H9 (cell line): ENCODE results near the gene TRPV5. TPM values are rescaled to one million over a fixed set of nuclear protein-coding genes. Genes with fewer than 3 reads are reported as not detected.

Source experiments
- DNase-seq: peaks from one replicate; pipeline ENCODE4 v3.0.0-alpha.2; 2017
- H2AFZ ChIP-seq: one replicate; pipeline ENCODE4 v1.6.1; 2013; ENCODE audit warnings: mild to moderate bottlenecking, low read length, control low read depth, moderate library complexity
- H2AK5ac ChIP-seq: 2 replicates; pipeline ENCODE4 v1.6.1; 2013; ENCODE audit warnings: low read length, control low read depth, mixed read lengths; ENCODE audit not compliant: insufficient read length
- H2BK120ac ChIP-seq: one replicate; pipeline ENCODE4 v1.6.1; 2013; ENCODE audit warnings: low read depth, mild to moderate bottlenecking, low read length, control low read depth, inconsistent platforms; ENCODE audit not compliant: poor library complexity, severe bottlenecking
- H2BK12ac ChIP-seq: 2 replicates; pipeline ENCODE4 v1.6.1; 2013; ENCODE audit warnings: low read length, control low read depth, mixed read lengths, low read depth; ENCODE audit not compliant: insufficient read length
- H2BK15ac ChIP-seq: 2 replicates; pipeline ENCODE4 v1.6.1; 2013; ENCODE audit warnings: low read depth, low read length, control low read depth
- H2BK20ac ChIP-seq: one replicate; pipeline ENCODE4 v1.6.1; 2013; ENCODE audit warnings: low read depth, mild to moderate bottlenecking, low read length, control low read depth, inconsistent platforms; ENCODE audit not compliant: poor library complexity, severe bottlenecking
- H2BK5ac ChIP-seq: 2 replicates; pipeline ENCODE4 v1.6.1; 2013; ENCODE audit warnings: low read length, control low read depth, mixed read lengths; ENCODE audit not compliant: insufficient read length
- H3K14ac ChIP-seq: 2 replicates; pipeline ENCODE4 v1.6.1; 2013; ENCODE audit warnings: low read length, control low read depth; ENCODE audit not compliant: insufficient read depth
- H3K18ac ChIP-seq: 2 replicates; pipeline ENCODE4 v1.6.1; 2013; ENCODE audit warnings: low read depth, mild to moderate bottlenecking, mixed read lengths, low read length, control low read depth; ENCODE audit not compliant: insufficient read length
- H3K23ac ChIP-seq: 2 replicates; pipeline ENCODE4 v1.6.1; 2013; ENCODE audit warnings: low read length, control low read depth, mixed read lengths, low read depth; ENCODE audit not compliant: insufficient read length
- H3K23me2 ChIP-seq: 2 replicates; pipeline ENCODE4 v1.6.1; 2013; ENCODE audit warnings: low read depth, mild to moderate bottlenecking, mixed read lengths, low read length, control low read depth; ENCODE audit not compliant: insufficient read length, poor library complexity, severe bottlenecking
- H3K27ac ChIP-seq: 2 replicates; pipeline ENCODE4 v1.5.1; 2013; ENCODE audit warnings: low read length, control low read depth, mixed read lengths, low read depth; ENCODE audit not compliant: insufficient read length
- H3K27me3 ChIP-seq: 2 replicates; pipeline ENCODE4 v1.6.1; 2013; ENCODE audit warnings: low read length, control low read depth, inconsistent platforms; ENCODE audit not compliant: insufficient read depth
- H3K4ac ChIP-seq: 2 replicates; pipeline ENCODE4 v1.6.1; 2013; ENCODE audit warnings: low read depth, mild to moderate bottlenecking, control low read depth, inconsistent platforms, low read length, moderate library complexity
- H3K4me1 ChIP-seq: 2 replicates; pipeline ENCODE4 v1.6.1; 2013; ENCODE audit warnings: low read length, control low read depth, inconsistent platforms; ENCODE audit not compliant: insufficient read depth
- H3K4me2 ChIP-seq: 2 replicates; pipeline ENCODE4 v1.6.1; 2013; ENCODE audit warnings: low read length, control low read depth, mixed read lengths; ENCODE audit not compliant: insufficient read length, insufficient read depth
- H3K56ac ChIP-seq: 2 replicates; pipeline ENCODE4 v1.6.1; 2013; ENCODE audit warnings: low read depth, mild to moderate bottlenecking, mixed read lengths, low read length, control low read depth; ENCODE audit not compliant: insufficient read length
- H3K79me1 ChIP-seq: 2 replicates; pipeline ENCODE4 v1.6.1; 2013; ENCODE audit warnings: low read depth, mild to moderate bottlenecking, moderate library complexity, low read length, control low read depth, inconsistent platforms; ENCODE audit not compliant: insufficient read depth, poor library complexity, severe bottlenecking
- H3K79me2 ChIP-seq: 2 replicates; pipeline ENCODE4 v1.6.1; 2013; ENCODE audit warnings: low read length, control low read depth, inconsistent platforms; ENCODE audit not compliant: insufficient read depth
- H3K9ac ChIP-seq: 2 replicates; pipeline ENCODE4 v1.6.1; 2013; ENCODE audit warnings: low read length, control low read depth, mixed read lengths; ENCODE audit not compliant: insufficient read length; ENCODE audit errors: extremely low read depth
- H3K9me3 ChIP-seq: one replicate; pipeline ENCODE4 v1.6.1; 2013; ENCODE audit warnings: low read depth, low read length, inconsistent platforms; ENCODE audit not compliant: control insufficient read depth
- H3T11ph ChIP-seq: one replicate; pipeline ENCODE4 v1.6.1; 2013; ENCODE audit warnings: mild to moderate bottlenecking, low read length, control low read depth, inconsistent platforms
- H4K20me1 ChIP-seq: one replicate; pipeline ENCODE4 v1.6.1; 2013; ENCODE audit not compliant: control insufficient read depth, insufficient read length, insufficient read depth
- H4K5ac ChIP-seq: 2 replicates; pipeline ENCODE4 v1.6.1; 2013; ENCODE audit warnings: low read depth, mild to moderate bottlenecking, mixed read lengths, low read length, control low read depth; ENCODE audit not compliant: insufficient read length
- H4K8ac ChIP-seq: replicated peaks from 2 replicates; pipeline ENCODE4 v1.6.1; 2013; ENCODE audit warnings: low read length, control low read depth, mixed read lengths, low read depth; ENCODE audit not compliant: insufficient read length
- H4K91ac ChIP-seq: 2 replicates; pipeline ENCODE4 v1.6.1; 2013; ENCODE audit warnings: low read depth, mild to moderate bottlenecking, moderate library complexity, mixed read lengths, low read length, control low read depth; ENCODE audit not compliant: insufficient read length
- H3K27ac Mint-ChIP-seq, 3 experiments: 2 replicates in 2 of 3; 3 replicates in 1 of 3; pipeline ENCODE4 v1.8.0; 2020 to 2021; ENCODE audit warnings: mixed read lengths in 3 of 3, mild to moderate bottlenecking in 1 of 3, moderate library complexity in 1 of 3
- H3K27me3 Mint-ChIP-seq: 2 replicates; pipeline ENCODE4 v1.8.0; 2021; ENCODE audit warnings: low read depth, mild to moderate bottlenecking, moderate library complexity, mixed read lengths
- H3K36me3 Mint-ChIP-seq, 3 experiments: 2 replicates in 2 of 3; 3 replicates in 1 of 3; pipeline ENCODE4 v1.8.0; 2020 to 2021; ENCODE audit warnings: low read depth in 3 of 3, mixed read lengths in 3 of 3; ENCODE audit not compliant: insufficient read depth in 1 of 3
- H3K4me1 Mint-ChIP-seq, 2 experiments: 2 replicates each; pipeline ENCODE4 v1.8.0; 2020; ENCODE audit warnings: mixed read lengths in 2 of 2
- H3K4me3 Mint-ChIP-seq, 2 experiments: 2 replicates in 1 of 2; 3 replicates in 1 of 2; pipeline ENCODE4 v1.8.0; 2020 to 2021; ENCODE audit warnings: mild to moderate bottlenecking in 2 of 2, mixed read lengths in 2 of 2, moderate library complexity in 1 of 2
- H3K9me3 Mint-ChIP-seq, 2 experiments: 2 replicates in 1 of 2; 3 replicates in 1 of 2; pipeline ENCODE4 v1.8.0; 2020; ENCODE audit warnings: mild to moderate bottlenecking in 2 of 2, mixed read lengths in 2 of 2, moderate library complexity in 1 of 2
- WGBS: extraction: QIAGEN DNeasy Blood & Tissue Kit; methylation state at CpG from one replicate; pipeline ENCODE4 v1.1.7; 2013; ENCODE audit warnings: missing lambda C conversion rate, low lambda C conversion rate, mixed read lengths; ENCODE audit not compliant: insufficient read length; ENCODE audit errors: extremely low coverage; 5-methylcytosine and 5-hydroxymethylcytosine counted together
- total RNA-seq: library from RNA; stranded (reverse); gene quantifications from 2 replicates; pipeline ENCODE4 v1.2.1, GENCODE V29; 2021
- TF ChIP-seq, protein P1 (sequence below): fragments of 200-600 bp; sonication (generic); conservative IDR thresholded peaks from 3 replicates; pipeline ENCODE4 v1.8.0; 2021; ENCODE audit warnings: antibody characterized with exemption, mild to moderate bottlenecking

Gene TRPV5
- total RNA-seq, 1 experiment from 2014 or later: not detected

DNA sequence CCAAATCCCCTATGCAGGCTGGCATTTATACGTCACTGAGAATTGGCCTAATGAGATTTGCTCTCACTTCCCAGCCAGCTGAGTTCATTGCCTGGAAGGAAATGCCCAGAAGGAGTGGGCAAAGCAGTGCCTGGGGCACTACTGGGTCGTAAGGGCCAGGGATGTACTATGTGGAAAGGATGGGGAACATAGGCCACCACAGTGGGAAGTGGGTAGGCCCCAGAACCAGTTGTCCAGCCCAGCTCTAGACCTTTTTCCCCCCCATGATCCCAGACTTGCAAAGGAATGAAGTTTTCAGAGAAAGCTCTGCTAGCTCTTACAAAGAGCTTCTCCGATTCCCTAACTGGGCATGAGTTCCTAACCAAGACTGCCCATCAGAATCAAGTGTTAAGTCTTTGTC is 13.9 kb downstream of the TRPV5 start:
- Mint-ChIP-seq H3K9me3 (no peaks in the 10 kb centered on the region), H3K27me3 (peaks cover 13% of the 10 kb centered on the region), H3K4me1 (no peaks in the 10 kb centered on the region), H3K27ac (no peak overlapping the region), H3K36me3 (no peaks in the 10 kb centered on the region), H3K4me3 (no peak overlapping the region)
- Histone ChIP-seq H3K27me3 (no peaks in the 10 kb centered on the region), H2AK5ac (no peak overlapping the region), H3K23me2 (no peaks in the 10 kb centered on the region), H3K4me2 (no peak overlapping the region), H3K4me1 (no peaks in the 10 kb centered on the region), H4K8ac (no peak overlapping the region), H3K27ac (no peak overlapping the region), H3K9ac (no peak overlapping the region), H4K20me1 (no peaks in the 10 kb centered on the region), H3K56ac (no peak overlapping the region), H2BK15ac (no peak overlapping the region), H4K91ac (no peak overlapping the region), H2AFZ (no peak overlapping the region), H3K9me3 (no peaks in the 10 kb centered on the region), H2BK5ac (no peak overlapping the region), H3K79me2 (no peaks in the 10 kb centered on the region), H2BK120ac (no peak overlapping the region), H2BK20ac (no peak overlapping the region), H4K5ac (no peak overlapping the region), H3K23ac (no peak overlapping the region), H3K79me1 (no peaks in the 10 kb centered on the region), H3K14ac (no peak overlapping the region), H3K4ac (no peak overlapping the region), H3T11ph (no peak overlapping the region), H2BK12ac (no peak overlapping the region), H3K18ac (no peak overlapping the region)
- TF ChIP-seq, protein P1, sequence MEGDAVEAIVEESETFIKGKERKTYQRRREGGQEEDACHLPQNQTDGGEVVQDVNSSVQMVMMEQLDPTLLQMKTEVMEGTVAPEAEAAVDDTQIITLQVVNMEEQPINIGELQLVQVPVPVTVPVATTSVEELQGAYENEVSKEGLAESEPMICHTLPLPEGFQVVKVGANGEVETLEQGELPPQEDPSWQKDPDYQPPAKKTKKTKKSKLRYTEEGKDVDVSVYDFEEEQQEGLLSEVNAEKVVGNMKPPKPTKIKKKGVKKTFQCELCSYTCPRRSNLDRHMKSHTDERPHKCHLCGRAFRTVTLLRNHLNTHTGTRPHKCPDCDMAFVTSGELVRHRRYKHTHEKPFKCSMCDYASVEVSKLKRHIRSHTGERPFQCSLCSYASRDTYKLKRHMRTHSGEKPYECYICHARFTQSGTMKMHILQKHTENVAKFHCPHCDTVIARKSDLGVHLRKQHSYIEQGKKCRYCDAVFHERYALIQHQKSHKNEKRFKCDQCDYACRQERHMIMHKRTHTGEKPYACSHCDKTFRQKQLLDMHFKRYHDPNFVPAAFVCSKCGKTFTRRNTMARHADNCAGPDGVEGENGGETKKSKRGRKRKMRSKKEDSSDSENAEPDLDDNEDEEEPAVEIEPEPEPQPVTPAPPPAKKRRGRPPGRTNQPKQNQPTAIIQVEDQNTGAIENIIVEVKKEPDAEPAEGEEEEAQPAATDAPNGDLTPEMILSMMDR: no peak
- no peak for DNase-seq
- WGBS: no CpG with 5 or more reads among the region's 3 CpGs
